CD14-positive monocyte (primary cell): ENCODE results near the gene MYOD1. TPM values are rescaled to one million over a fixed set of nuclear protein-coding genes. Genes with fewer than 3 reads are reported as not detected.

Source experiments
- DNase-seq, 3 donors: peaks; one replicate each; pipeline ENCODE4 v3.0.0-alpha.2; 2011 to 2022
- H2AFZ ChIP-seq: 2 replicates; pipeline ENCODE4 v1.6.0; 2012; ENCODE audit warnings: mild to moderate bottlenecking, low read depth, low read length, inconsistent platforms; ENCODE audit not compliant: insufficient read depth, poor library complexity, severe bottlenecking
- H3K27ac ChIP-seq, 2 donors: 1 replicate in 1 of 2; 2 replicates in 1 of 2; pipeline ENCODE4 v1.5.1; 2012 to 2013; ENCODE audit warnings: low read length in 2 of 2, control low read depth in 1 of 2, inconsistent platforms in 1 of 2, low read depth in 1 of 2, mild to moderate bottlenecking in 1 of 2
- H3K27me3 ChIP-seq, 2 donors: one replicate each; pipeline versions ENCODE4 v1.6.0 to v1.6.1; 2011 to 2013; ENCODE audit warnings: low read length in 2 of 2; ENCODE audit not compliant: control insufficient read depth in 2 of 2, insufficient read depth in 2 of 2
- H3K36me3 ChIP-seq, 2 donors: replicated peaks in 1 of 2; 1 replicate in 1 of 2; 2 replicates in 1 of 2; pipeline versions ENCODE4 v1.5.1 to v1.6.1; 2012 to 2013; ENCODE audit warnings: low read length in 2 of 2, control low read depth in 1 of 2, inconsistent platforms in 1 of 2, mild to moderate bottlenecking in 1 of 2; ENCODE audit not compliant: insufficient read depth in 2 of 2, control insufficient read depth in 1 of 2
- H3K4me1 ChIP-seq, 2 donors: 1 replicate in 1 of 2; 2 replicates in 1 of 2; pipeline versions ENCODE4 v1.5.1 to v1.6.1; 2012 to 2013; ENCODE audit warnings: low read length in 2 of 2, control low read depth in 1 of 2, inconsistent platforms in 1 of 2, mild to moderate bottlenecking in 1 of 2, moderate library complexity in 1 of 2; ENCODE audit not compliant: insufficient read depth in 2 of 2, control insufficient read depth in 1 of 2
- H3K4me2 ChIP-seq: replicated peaks from 2 replicates; pipeline ENCODE3; 2012; ENCODE audit warnings: low read length, moderate library complexity, mild to moderate bottlenecking; ENCODE audit not compliant: poor library complexity, severe bottlenecking; ENCODE audit errors: extremely low read depth
- H3K4me3 ChIP-seq, 3 experiments: fragments of 200-600 bp in 1 of 3; sonication (generic) in 1 of 3; replicated peaks in 1 of 3; 1 replicate in 2 of 3; 2 replicates in 1 of 3; pipeline ENCODE4 v1.5.1; 2011 to 2013; ENCODE audit warnings: low read length in 3 of 3, mild to moderate bottlenecking in 3 of 3, control low read depth in 2 of 3, low read depth in 2 of 3, inconsistent platforms in 1 of 3, moderate library complexity in 1 of 3
- H3K79me2 ChIP-seq: 2 replicates; pipeline ENCODE4 v1.6.0; 2012; ENCODE audit warnings: mild to moderate bottlenecking, control low read depth, inconsistent platforms, low read length, moderate library complexity; ENCODE audit not compliant: insufficient read depth
- H3K9ac ChIP-seq: 2 replicates; pipeline ENCODE4 v1.6.0; 2017; ENCODE audit warnings: low read length, mild to moderate bottlenecking; ENCODE audit not compliant: insufficient read depth, poor library complexity, severe bottlenecking
- H3K9me3 ChIP-seq, 2 donors: replicated peaks in 1 of 2; 1 replicate in 1 of 2; 2 replicates in 1 of 2; pipeline versions ENCODE4 v1.5.1 to v1.6.1; 2012 to 2013; ENCODE audit warnings: low read length in 2 of 2, control low read depth in 1 of 2; ENCODE audit not compliant: control insufficient read depth in 1 of 2, insufficient read depth in 1 of 2
- H4K20me1 ChIP-seq: 2 replicates; pipeline ENCODE4 v1.6.0; 2012; ENCODE audit warnings: mild to moderate bottlenecking, low read length, control low read depth, moderate library complexity; ENCODE audit not compliant: insufficient read depth
- H3K27ac Mint-ChIP-seq, 7 donors: one replicate each; pipeline ENCODE4 v1.8.0; 2020; ENCODE audit warnings: mild to moderate bottlenecking in 7 of 7, mixed read lengths in 7 of 7, moderate library complexity in 6 of 7, inconsistent platforms in 2 of 7
- H3K27me3 Mint-ChIP-seq, 3 donors: one replicate each; pipeline ENCODE4 v1.8.0; 2021 to 2022; ENCODE audit warnings: low read depth in 3 of 3, mild to moderate bottlenecking in 3 of 3, mixed read lengths in 3 of 3, moderate library complexity in 3 of 3, inconsistent platforms in 1 of 3
- H3K36me3 Mint-ChIP-seq, 2 donors: one replicate each; pipeline ENCODE4 v1.8.0; 2020; ENCODE audit warnings: mixed read lengths in 2 of 2, inconsistent platforms in 1 of 2, mild to moderate bottlenecking in 1 of 2
- H3K4me1 Mint-ChIP-seq: one replicate; pipeline ENCODE4 v1.8.0; 2020; ENCODE audit warnings: mild to moderate bottlenecking, mixed read lengths
- H3K4me3 Mint-ChIP-seq, 2 donors: one replicate each; pipeline ENCODE4 v1.8.0; 2020; ENCODE audit warnings: mild to moderate bottlenecking in 2 of 2, mixed read lengths in 2 of 2, moderate library complexity in 1 of 2
- H3K9me3 Mint-ChIP-seq, 7 donors: one replicate each; pipeline ENCODE4 v1.8.0; 2020 to 2022; ENCODE audit warnings: mixed read lengths in 7 of 7, mild to moderate bottlenecking in 6 of 7, moderate library complexity in 6 of 7, inconsistent platforms in 2 of 7
- CTCF ChIP-seq: fragments of 200-600 bp; IDR thresholded peaks from one replicate; pipeline ENCODE4 v1.8.0; 2022; ENCODE audit warnings: antibody characterized with exemption, mild to moderate bottlenecking
- WGBS: methylation state at CpG from one replicate; pipeline ENCODE4 v1.1.5; 2013; ENCODE audit warnings: missing lambda C conversion rate; ENCODE audit not compliant: insufficient coverage; 5-methylcytosine and 5-hydroxymethylcytosine counted together
- intact Hi-C, 2 donors: fragments of 100-400 bp; cut with micrococcal nuclease; formaldehyde crosslinking; loops; one replicate each; pipeline versions ENCODE4 v1.15.0 to v1.15.1; 2023
- polyA plus RNA-seq, 3 donors: library from polyadenylated mRNA; depleted of rRNA in 1 of 3; unstranded in 2 of 3; stranded (reverse) in 1 of 3; fragments of 300-500 nt in 2 of 3; fragments of >200 nt in 1 of 3; fragmentation: Illumina TruSeq in 2 of 3; gene quantifications; 1 replicate in 2 of 3; 2 replicates in 1 of 3; pipeline ENCODE4 v1.2.3, GENCODE V29; 2012 to 2021

The MYOD1 gene
- polyA plus RNA-seq, 3 donors = not detected

- Mint-ChIP-seq H3K27me3 (peaks cover 10 to 15% (median 12%) of the 10 kb centered on the region in 3 donors), H3K4me1 (no peaks in the 10 kb centered on the region), H3K4me3 (no peak overlapping the region), H3K9me3 (peaks cover 0 to 3% (median 0%) of the 10 kb centered on the region in 7 donors), H3K36me3 (no peaks in the 10 kb centered on the region), H3K27ac (no peak overlapping the region)
- intact Hi-C loops = no loop called here
- Histone ChIP-seq H2AFZ (no peak overlapping the region), H3K27me3 (peaks cover 24 to 25% of the 10 kb centered on the region in 2 donors), H3K79me2 (no peaks in the 10 kb centered on the region), H3K27ac (no peak overlapping the region), H4K20me1 (no peaks in the 10 kb centered on the region), H3K9me3 (peaks cover 0 to 5% of the 10 kb centered on the region in 2 donors), H3K4me2 (no peak overlapping the region), H3K36me3 (no peaks in the 10 kb centered on the region), H3K4me3 (no peak overlapping the region), H3K4me1 (no peaks in the 10 kb centered on the region), H3K9ac (no peak overlapping the region)
- no peak for TF ChIP-seq CTCF
- DNase-seq = no peak
- WGBS = no CpG with 5 or more reads among the region's 1 CpG
These were observed 5.5 kb upstream of the MYOD1 start for GRCh38 chr11:17713851-17714250.

GRCh38 chr11:17714356-17714854 lies 5.0 kb upstream of the MYOD1 start:
- H3K27ac ChIP-seq = no peak overlapping the region
- peaks cover 0 to 5% of the 10 kb centered on the region in 2 donors for H3K9me3 ChIP-seq
- H2AFZ ChIP-seq = no peak overlapping the region
- peaks cover 11 to 16% (median 12%) of the 10 kb centered on the region in 3 donors for H3K27me3 Mint-ChIP-seq
- WGBS = 67% methylated on average over 3 of the region's 8 CpGs
- peaks cover 27 to 30% of the 10 kb centered on the region in 2 donors for H3K27me3 ChIP-seq
- no peak overlapping the region for H3K4me3 Mint-ChIP-seq
- H3K4me2 ChIP-seq = no peak overlapping the region
- H3K4me3 ChIP-seq = no peak overlapping the region
- no peaks in the 10 kb centered on the region for H3K36me3 ChIP-seq
- no peak overlapping the region for H3K9ac ChIP-seq
- TF ChIP-seq CTCF = no peak
- DNase-seq = no peak
- H3K9me3 Mint-ChIP-seq = peaks cover 0 to 3% (median 0%) of the 10 kb centered on the region in 7 donors
- no peaks in the 10 kb centered on the region for H4K20me1 ChIP-seq
- no peaks in the 10 kb centered on the region for H3K4me1 Mint-ChIP-seq
- no peak overlapping the region for H3K27ac Mint-ChIP-seq
- no peaks in the 10 kb centered on the region for H3K4me1 ChIP-seq
- no peaks in the 10 kb centered on the region for H3K79me2 ChIP-seq
- H3K36me3 Mint-ChIP-seq = no peaks in the 10 kb centered on the region
- intact Hi-C loops = no loop called here
